Activated T-cell treated with anti-CD3 and anti-CD28 coated beads, Interleukin-2, amount 50 U/mL, for 48 hours (primary cell): ENCODE data around the gene DNAJC6.
"Not testable (repeated sequence)": the region's sequence is repeated elsewhere in the genome, so short reads cannot be mapped to it uniquely, and the experiment has no call there.

Experiments
- DNase-seq, 2 experiments: peaks; one replicate each; pipeline ENCODE4 v3.0.0-alpha.2; 2020

DNAJC6 gene

DNA sequence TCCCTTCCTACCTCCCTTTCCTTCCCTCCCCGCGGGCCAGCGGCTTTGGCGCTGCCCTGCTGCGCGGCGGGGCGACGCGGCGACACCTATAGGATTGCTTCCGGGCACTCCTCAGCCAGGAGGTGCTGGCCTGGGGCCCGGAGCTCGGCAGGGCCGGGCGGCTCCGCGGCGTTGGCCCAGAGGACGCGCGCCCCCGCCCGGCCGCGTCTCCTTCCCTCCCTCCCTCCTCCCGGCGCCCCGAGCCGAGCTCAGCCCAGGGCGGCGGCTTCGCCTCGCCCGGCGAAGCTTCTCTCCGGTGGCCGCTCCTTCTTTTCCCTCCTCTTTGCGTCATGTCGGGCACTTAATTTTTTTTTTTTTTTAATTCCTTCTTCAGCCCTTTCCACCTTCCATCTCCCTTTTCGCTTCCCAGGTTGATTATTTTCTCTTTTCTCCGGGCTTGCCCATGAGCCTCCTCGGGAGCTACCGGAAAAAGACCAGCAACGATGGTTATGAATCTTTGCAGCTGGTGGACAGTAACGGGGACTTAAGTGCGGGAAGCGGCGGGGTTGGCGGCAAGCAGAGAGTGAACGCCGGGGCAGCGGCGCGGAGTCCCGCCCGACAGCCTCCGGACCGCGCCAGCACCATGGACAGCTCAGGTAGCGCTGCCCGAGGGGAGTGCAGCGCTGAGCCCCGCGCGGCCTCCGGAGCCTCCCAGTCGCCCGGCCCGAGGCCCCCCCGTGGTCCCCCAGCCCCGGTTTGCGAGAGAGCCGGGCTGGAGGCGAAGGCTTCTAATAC is at the start of gene DNAJC6:
Gene DNAJC6, plus strand, starts transcription at position 240 of the 774 bp plus-strand sequence. Its CDS starts 203 bp downstream, at position 443.
- peak; percentile 66 to 75 for DNase-seq

DNA sequence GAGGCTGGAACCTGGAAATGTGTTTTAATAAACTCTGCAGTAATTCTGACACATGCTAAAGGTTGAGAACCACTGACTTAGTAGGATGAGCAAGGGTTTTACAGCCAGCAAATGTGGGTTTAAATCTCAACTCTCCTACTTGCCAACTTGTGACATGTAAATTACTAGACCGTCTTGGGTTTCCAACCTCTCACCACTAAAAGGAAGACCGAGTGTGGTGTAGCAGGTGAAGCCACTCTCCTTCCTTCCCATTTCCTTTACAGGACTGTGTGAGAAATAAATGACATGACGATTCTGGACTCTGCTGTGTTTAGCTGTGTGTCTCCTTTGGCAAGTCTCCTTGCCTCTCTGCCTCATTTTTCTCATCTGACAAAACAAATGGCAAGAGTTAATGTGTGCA is 49.5 kb upstream of the DNAJC6 start:
- no peak for DNase-seq

DNA sequence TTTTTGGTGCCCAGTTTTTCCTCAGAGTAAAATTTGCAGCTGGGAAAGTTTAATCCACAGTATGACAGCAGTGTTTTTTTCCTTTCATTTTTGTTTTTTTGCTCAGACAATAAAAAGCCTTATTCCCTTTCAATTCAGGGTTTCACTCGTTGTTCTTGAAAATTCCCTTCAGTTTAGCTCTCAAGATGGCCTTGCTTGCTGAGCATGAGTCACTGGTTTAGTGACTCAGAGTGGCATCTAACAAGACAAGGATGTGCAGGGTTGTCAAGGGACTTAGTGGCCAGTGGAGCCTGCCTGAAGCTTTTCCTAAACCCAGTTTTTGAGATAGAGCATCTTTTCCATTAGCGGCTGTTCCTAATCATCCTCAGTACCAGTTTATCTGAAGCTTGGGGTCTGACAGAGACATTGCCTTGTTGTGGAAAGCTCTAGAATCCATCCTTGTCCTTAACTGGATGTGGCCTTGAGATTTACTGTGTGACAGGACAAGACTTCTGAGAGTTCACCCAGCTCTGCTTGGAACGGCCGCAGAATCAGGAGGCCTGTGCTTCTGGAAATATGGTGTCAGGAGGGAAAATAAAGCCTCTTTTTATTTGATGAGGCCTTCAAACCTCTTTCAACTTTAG is 48.4 kb upstream of the DNAJC6 start:
- DNase-seq, result no peak

DNA sequence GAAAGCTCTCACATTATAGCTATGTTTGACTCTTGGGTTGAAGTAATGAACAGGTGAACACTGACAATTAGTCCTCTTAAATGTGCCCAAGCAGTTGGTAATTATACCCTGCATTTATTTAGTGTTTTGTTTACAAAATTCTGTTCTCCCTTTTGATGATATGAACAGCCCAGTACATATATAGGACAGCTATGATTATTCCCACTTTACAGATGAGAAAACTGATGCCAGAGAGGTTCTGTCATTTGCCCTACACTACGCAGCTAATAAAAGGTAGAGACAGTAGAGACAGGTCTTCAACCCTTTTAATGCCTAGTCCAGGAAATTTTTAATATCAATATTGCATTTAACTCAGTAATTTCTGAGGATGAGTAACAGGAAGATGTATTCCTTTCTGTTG is 46.1 kb upstream of the DNAJC6 start:
- DNase-seq, result no peak

DNA sequence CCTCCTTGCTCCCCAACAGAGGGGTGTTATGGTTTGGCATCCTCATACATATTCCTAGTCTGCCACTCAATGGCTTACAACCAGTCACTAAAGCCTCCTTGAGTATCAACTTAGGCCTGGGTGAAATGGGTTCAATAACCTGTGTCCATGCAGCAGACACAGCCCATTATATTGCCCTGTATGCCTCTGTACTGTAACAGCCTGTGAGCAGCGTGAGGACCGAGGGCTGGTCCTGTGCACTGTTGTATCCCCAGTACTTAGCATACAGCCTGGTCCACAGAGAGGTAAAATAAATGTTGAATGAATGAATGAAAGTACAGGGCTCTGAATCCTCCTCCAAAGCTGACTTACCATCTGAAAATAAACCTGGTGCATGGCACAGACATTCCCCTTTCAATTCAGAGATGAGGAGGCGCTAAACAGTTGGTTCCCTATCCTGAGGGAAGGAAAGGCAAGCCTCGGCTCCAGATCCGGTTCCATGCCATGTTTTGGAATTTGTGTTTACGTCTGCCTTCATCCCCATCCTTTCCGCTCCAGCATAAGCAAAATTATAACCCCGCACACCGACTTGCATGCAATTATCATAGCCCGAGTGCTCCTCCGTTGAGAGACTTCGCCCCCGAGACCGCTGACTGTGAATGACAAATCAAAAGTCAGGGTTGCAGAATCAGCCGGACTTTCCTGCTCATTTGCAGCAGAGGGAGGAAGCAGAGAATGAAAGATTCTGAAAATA is 45.0 kb upstream of the DNAJC6 start:
- peak in 1 of 2 experiments; percentile 32 for DNase-seq

DNA sequence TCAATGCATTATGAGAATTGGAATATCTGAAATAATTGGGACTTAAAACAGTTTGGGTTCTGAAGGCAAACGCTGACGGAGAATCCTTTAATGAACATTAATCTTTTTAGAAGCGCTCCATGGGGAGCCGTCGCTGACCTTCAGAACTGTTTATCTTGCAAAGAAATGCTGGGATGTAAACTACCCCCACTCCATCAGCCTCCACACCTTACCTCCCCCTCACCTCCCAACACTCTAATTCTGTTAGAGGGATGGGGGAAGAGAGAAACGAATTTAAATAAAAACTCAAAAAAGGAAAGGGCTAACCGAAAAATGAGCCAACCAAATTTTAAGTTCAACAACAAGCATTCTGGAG is 44.1 kb upstream of the DNAJC6 start:
- DNase-seq, result no peak

DNA sequence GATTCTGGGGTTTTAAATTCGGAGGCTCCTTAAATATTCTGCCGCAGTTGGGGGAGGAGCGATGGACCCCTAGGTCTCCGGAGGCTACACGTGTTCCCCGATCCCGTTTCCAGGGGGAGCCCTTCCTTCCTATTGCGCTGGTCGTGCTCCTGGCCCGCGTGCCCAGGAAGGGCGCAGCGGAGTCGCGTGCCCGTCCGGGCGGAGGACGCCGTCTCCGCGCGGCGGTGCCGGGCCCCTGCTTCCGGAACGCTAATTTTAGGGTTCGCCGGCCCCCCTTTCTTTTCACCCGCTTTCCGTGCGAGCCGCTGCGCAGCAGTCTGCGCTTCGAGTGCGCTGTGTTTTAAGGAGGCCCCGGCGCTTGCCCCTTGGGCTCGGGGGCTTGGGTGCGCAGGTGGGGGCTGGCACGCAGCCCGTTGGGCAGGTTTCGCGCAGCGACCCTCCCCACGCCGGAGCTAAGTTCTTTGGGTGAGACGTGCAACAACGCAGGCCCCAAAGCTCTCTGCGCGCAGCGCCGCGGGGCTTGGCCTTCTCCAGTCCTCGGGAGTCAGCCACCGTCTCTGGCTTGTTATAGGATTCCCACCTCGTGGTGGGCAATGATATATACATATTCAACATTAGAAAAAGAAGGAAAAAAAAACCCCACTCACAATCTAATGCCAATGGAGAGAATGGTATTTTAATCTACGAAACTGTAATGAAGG is 43.5 kb upstream of the DNAJC6 start:
- DNase-seq, result peak; percentile 30 to 46

DNA sequence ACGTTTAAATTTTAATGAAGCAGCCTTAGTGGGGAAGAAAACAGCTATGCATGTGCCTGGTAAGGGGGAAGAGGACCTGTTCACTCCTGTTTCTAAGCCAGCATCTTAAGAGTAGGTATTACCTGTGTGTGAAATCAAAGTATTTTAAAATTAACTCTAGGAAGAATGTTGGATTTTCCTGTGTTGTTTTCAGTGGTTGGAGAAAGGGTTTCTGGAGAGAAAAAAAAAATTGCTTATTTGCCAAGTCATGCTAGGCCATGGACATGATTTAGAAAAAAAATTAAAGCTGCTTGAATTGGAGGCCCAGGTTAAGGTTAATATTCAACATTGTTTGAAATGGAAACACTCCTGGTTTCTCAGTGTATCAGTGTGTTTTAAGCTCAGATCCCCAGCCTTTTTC is 42.9 kb upstream of the DNAJC6 start:
- DNase-seq, result no peak

DNA sequence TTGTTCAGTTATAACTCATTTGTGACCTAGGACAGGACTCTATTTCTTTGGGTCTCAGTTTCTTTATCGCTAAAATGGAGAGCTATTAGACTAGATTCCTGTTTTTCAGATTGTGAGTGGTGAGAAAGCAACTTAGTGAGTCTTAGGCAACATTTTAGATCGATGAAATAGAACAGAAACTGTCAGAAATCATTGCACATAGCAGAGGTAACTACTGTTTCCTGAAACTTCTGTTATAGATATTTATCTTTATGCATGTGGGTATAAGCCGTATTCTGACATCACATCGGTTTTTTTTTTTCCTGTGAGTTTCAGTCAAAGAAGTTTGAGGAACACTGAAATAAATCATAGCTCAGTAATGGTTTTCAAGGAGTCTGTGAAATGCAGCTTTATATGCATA is 42.1 kb upstream of the DNAJC6 start:
- DNase-seq, result no peak

DNA sequence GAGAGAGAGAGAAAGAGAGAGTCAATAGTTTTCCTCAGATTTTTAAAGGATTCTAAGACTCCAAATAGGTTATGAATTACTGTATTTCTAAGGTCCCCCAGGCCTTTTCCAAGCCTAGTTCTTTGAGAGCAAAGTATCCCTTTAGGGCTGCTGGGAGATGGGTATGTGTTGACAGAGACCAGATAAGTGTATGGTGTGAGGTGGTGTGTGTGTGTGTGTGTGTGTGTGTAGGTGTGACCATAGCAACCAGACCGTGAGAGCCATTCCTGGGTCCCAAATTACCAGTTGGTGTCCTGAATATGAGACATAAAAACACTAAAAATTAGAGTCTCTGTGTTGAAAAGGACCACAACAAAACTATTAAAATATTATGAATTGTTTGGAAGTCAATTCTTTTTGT is 41.7 kb upstream of the DNAJC6 start:
- DNase-seq, result no peak

DNA sequence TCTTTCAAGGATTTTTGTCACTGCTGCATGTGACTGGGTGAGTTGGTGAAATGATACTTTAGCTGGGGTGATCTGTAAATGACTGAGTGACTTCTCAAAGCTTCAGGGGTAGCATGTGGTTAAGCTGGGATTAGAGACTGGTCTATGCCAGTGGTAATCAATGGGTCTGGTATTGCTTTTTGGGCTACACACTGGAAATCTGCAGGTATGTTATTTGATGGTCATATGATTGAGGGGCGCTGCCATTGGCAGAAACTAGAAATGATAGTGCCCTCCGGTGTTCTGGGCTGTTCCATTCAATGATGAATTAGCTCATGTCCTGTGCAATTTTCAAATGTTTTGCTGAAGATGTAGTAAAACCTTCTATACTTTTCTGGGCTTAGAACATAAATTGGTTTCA is 39.7 kb upstream of the DNAJC6 start:
- DNase-seq, result no peak

DNA sequence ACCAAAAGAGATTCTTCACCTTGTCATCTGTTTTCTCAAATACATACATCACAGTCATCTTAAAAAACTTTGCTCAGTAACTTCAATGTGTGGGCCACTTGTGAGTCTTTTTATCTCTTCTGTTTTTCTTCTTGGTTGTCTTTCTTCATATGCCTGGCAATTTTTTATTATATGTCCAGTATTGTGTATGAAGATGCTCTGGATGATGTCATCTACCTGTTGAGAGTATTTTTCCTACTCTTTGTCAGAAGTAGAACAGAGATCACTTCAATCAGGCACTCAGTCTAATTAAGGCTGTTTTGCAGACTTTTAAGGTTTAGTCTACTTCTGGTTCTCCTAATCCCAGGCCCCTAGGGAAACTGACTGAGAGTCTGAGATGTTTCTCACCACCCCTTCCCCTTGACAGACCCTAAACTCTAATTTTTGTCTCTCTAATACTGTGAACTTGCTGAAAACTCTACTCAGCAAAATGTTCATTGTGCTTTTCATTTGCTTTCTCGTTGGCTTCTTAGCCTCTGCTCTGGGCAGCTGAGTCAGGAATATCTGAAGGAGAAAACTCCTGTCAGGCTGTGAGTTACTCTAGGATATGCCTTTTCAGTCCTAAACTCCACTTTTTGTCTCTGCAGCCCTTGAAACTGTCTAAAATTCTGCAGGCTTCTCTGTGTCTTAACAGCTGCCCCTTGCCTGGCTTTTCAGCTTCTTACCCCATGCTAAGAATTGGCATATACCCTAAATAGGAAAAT is 33.0 kb upstream of the DNAJC6 start:
- no peak for DNase-seq

DNA sequence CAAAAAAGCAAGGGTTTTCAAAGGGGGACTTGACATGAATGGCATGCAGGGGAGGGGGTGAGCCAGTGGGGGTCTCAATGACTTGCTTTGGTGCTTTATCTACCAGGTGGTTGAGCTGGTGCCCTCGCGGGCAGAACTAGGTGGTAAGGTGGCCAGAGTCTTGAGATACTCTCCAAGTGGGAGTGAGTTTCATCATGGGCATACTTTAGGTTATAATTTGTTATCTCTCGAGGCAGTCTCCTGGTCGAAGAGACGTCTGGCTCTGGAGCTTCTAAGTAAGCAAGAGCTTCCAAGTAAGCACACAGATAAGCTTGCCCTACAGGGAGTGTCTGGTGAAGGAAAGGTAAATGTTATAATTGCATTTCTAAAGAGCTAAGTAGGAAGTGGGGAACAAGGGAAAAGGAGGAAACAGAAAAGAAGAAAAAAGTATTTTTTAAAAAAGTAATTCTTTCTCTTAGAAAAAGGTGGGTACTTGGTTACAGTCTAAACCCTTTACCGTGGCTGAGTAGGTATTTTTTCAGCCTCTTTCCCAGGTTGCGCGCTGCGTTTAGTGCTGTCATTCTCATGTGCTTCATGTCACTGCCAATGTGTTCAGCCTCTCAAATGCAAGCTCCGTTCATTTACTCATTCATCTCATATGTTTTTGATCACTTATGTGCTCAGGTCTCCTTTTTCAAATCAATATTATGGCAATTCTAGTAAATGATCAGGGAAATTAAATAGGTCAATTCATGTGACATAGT is 31.6 kb upstream of the DNAJC6 start:
- DNase-seq, result no peak

DNA sequence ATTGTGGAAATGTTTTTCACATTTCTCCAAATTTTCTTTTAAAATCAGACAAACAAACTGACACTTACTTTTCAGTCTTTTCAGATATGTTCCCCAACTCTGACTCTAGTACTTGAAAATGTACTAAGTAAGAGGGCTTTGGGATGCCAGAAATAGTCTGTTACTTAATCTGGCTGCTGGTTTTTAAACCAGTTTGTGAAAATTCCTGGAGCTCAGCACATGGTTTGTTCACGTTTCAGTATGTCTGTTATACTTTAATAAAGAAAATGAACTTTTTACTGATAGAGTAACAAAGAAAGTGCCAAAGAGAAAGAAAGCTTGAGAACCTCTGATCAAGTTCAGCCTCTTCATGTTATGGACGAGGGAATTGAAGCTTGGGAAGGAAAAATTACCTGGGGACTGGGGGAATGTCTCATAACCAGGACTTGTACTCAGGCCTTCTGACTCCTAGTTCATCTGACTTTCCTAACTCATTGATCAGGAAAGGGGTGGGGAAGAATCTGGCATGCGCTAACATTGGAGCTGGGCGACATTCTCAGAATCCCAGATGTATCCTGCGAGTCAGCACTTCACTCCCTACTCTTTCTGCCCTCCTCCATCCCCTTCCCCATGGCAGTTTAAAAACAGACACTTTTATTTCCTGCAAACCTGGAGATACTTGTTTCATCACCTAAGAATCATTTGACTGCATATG is 30.8 kb upstream of the DNAJC6 start:
- no peak for DNase-seq

DNA sequence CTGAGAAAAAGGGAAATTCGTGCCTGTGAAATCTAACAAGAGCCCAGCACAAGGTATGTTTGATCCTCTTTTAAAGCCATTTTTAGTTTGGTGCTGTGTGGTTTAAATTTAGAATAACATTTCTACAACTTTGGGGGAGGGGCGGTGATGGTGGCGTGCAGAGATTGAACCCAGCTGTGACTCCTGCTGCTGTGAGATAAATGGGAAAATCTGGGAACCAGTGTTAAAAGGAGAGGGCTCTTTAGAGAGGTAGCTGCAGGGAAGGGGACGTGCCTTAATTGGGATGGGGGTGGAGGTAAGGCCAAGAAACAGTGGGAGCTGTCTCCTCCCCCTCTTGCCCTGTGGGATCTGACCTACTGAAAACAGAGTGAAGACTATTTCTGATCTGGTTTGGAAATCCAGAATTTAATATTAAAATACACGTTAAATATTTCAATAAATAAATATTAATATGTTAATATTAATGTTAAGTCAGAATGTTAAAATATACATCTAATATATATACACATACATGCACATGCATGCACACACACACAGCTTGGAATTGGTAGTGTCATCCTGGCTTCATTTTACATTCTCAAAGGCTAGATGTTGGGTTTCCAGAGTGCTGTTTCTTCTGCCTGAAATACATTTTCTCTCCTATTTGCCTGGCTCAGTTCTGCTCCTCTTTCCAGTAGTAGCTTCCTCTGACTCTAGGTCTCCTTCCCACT is 30.1 kb upstream of the DNAJC6 start:
- no peak for DNase-seq

DNA sequence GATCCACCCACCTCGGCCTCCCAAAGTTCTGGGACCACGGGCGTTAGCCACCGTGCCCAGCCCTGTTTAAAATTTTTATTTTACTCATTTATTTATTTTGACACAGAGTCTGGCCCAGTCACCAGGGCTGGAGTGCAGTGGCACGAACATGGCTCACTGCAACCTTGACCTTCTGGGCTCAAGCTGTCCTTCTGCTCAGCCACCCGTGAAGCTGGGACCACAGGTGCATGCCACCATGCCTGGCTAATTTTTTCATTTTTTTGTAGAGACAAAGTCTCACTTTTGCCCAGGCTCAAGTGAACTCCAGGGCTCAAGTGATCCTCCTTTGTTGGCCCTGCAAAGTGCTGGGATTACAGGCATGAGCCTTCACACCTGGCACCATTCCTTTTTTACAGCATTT is 27.5 kb upstream of the DNAJC6 start:
- DNase-seq, result no peak

DNA sequence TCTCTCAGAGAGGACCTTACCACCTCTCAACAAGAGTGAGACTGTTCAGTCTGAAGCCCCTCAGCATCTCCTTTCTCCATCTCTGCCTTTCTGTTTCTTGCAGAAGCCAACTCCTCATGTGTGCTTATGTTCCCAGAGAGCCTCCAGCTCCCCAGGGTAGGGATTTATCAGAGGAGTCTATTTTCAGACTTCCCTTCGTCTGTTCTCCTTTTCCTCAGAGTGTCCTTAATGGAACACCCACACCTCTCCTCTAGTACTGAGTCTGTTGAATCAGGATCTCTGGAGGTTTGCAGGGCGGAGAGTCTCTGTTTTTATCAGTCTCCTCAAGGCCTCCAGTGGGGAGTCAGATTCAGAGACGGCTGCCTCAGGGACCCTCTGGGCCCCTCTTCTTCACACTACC is 25.1 kb upstream of the DNAJC6 start:
- no peak for DNase-seq

DNA sequence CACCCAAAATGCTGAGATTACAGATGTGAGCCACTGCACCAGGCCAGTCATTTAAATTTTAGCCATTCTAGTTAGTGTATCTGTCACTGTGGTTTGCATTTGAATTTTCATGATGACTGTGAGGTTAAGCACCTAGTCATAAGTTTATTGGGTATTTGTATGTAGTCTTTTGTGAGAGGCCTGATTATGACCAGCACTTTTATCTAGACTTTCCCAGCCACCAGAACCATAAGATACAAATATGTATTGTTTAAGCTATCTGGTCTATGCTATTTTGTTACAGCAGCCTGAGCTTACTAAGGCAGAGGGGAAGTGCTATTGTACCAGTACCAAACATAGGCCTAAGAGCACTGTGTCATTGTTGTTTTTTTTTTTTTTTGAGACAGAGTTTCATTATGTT is 19.9 kb upstream of the DNAJC6 start:
- DNase-seq, result no peak

DNA sequence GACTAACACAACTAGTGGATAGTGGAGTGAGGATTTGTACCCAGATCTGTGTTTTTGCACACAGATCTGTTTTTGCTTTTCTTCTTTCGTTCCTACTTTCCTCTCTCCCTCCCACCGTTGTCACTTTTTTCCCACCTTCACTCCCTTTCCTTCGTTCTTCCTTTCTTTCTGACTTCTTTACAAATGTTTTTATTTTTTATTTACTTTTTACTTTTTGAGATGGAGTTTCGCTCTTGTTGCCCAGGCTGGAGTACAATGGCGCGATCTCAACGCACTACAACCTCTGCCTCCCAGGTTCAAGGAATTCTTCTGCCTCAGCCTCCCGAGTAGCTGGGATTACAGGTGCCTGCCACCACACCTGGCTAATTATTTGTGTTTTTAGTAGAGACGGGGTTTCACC is 17.5 kb upstream of the DNAJC6 start:
- not testable (repeated sequence) for DNase-seq

DNA sequence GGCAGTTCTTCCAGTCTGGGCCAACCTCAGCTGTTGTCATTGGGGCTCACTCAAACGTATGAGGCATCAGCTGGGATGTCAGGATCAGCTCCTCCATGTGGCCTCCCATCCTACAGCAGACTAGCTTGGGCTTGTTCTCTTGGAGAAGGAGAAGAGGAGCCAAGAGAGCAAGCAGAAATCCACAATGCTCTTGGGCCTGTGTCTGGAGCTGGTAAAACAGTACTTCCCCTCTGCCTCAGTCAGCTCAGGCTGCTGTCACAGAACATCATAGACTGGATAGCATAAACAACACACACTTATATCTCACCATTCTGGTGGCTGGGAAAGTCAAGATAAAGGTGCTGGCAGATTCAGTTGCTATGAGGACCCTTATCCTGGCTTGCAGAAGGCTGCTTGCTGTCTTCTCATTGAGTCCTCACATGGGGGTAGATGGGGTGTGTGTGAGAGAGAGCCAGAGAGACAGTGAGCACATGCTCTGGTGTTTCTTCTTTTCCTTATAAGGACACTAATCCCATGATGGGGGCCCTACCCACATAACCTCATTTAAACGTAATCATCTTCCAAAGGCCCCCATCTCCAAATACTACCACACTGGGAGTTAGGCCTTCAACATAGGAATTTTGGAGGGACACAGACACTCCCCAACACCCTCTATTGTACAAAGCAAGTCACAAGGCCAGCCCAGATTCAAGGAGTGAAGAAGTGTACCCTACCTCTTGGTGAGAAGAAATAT is 16.3 kb upstream of the DNAJC6 start:
- no peak for DNase-seq
